ENCODE data around the gene CCAR1.

GRCh38 chr10:68831961-68832455, 111.0 kb downstream of the CCAR1 start:
- no peak for TF ChIP-seq CTCF (IDR thresholded peaks at IDR 0.05)
- no peak for TF ChIP-seq ZFX (IDR thresholded peaks at IDR 0.05; ENCODE audit: borderline replicate concordance)

All from 22Rv1 (cell line).